Lower lobe of right lung (tissue), 2 donors: ENCODE data around the gene TMPRSS13. TPM values are rescaled to one million over a fixed set of nuclear protein-coding genes. Genes with fewer than 3 reads are reported as not detected.
"Not testable (repeated sequence)": the region's sequence is repeated elsewhere in the genome, so short reads cannot be mapped to it uniquely, and the experiment has no call there.

Experiments used
- ATAC-seq, 2 donors: fragments of 200-7000 bp; cut with Tn5 transposase; one replicate each; pipeline ENCODE4 v1.9.1; 2020 to 2022; ENCODE audit warnings: mild to moderate bottlenecking in 2 of 2, moderate library complexity in 2 of 2
- DNase-seq: peaks from one replicate; pipeline ENCODE4 v3.0.0-alpha.2; 2020
- H3K27ac ChIP-seq: fragments of 200-600 bp; one replicate; pipeline ENCODE4 v1.8.0; 2022
- H3K27me3 ChIP-seq: fragments of 200-600 bp; one replicate; pipeline ENCODE4 v1.8.0; 2022; ENCODE audit warnings: low read depth
- H3K36me3 ChIP-seq: fragments of 200-600 bp; one replicate; pipeline ENCODE4 v1.8.0; 2022; ENCODE audit warnings: mild to moderate bottlenecking
- H3K4me1 ChIP-seq: fragments of 200-600 bp; one replicate; pipeline ENCODE4 v1.8.0; 2022
- H3K4me3 ChIP-seq: fragments of 200-600 bp; one replicate; pipeline ENCODE4 v1.8.0; 2022; ENCODE audit warnings: mild to moderate bottlenecking
- H3K9me3 ChIP-seq: fragments of 200-600 bp; one replicate; pipeline ENCODE4 v1.8.0; 2022
- intact Hi-C: fragments of 100-400 bp; cut with DNase I; formaldehyde crosslinking; loops from one replicate; pipeline ENCODE4 v1.11.0; 2022
- long read RNA-seq: library from polyadenylated mRNA; unstranded; transcript quantifications from one replicate; pipeline ENCODE4 v2.0.0, GENCODE V29; 2021
- total RNA-seq: library from RNA; stranded (reverse); fragmentation: NEBNext Ultra II Directional; extraction: Animal tissue kit (Norgen Biotek cat#: 25700); gene quantifications from one replicate; pipeline ENCODE4 v1.2.1, GENCODE V29; 2021
- TF ChIP-seq, protein P1 (sequence below): fragments of 200-600 bp; IDR thresholded peaks from one replicate; pipeline ENCODE4 v1.8.0; 2022; ENCODE audit warnings: antibody characterized with exemption, mild to moderate bottlenecking
- donor health status: DM: no; HTN: yes; CAD: no; lungs with severe emphysema.

The TMPRSS13 gene
- total RNA-seq, result 7.0 TPM
- long read RNA-seq, partial matches to known transcripts, result 0 of 6 reads
- long read RNA-seq, other reads (novel, unspliced or antisense), result 2 of 6 reads

DNA sequence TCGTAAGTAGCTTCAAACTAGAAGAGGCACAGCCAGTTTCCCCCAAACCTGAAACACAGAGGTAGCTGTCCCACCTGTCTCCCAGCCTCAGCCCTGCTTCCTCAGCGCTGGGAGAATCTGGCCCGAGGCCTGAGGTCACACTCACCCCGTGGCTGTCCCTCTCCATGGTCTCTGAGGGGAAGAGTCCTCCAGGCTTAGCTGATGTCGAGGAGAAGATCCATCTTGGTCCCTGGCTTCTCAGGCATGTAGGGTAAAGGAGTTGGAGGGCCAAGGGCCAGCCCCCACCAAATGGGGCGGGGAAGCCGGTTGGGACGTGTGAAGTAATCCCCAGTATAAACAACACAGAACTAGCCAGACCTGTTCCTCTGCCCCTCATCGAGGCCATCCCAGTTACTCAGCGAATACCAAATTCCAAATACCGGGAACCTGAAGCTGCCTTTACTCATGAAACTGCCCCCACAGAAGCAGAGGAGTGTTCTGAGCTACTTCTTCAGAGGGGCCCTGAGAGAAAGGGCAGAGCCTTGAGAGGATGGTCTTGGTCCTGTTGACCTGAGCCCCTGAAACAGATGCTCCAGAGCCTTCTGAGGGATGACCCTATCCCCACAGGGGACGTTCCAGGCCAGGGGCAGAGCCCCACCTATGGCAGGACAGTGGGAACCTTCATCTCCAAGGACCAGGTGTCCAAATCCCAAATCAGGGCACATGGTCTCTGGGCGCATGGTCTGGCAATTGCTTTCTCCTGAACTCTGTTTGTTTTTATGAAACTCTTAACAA, at the start of gene TMPRSS13:
TMPRSS13 (minus strand) TSS at position 261 of the 774 bp plus-strand sequence; CDS start at position 166, 95 bp downstream.
- Histone ChIP-seq H3K9me3 (no peaks in the 10 kb centered on the region), H3K4me1 (peaks cover 19% of the 10 kb centered on the region), H3K27ac (peak within 1 kb of the TSS; percentile 61), H3K36me3 (no peaks in the 10 kb centered on the region), H3K4me3 (peak within 1 kb of the TSS; percentile 36), H3K27me3 (no peaks in the 10 kb centered on the region)
- TF ChIP-seq, protein P1, sequence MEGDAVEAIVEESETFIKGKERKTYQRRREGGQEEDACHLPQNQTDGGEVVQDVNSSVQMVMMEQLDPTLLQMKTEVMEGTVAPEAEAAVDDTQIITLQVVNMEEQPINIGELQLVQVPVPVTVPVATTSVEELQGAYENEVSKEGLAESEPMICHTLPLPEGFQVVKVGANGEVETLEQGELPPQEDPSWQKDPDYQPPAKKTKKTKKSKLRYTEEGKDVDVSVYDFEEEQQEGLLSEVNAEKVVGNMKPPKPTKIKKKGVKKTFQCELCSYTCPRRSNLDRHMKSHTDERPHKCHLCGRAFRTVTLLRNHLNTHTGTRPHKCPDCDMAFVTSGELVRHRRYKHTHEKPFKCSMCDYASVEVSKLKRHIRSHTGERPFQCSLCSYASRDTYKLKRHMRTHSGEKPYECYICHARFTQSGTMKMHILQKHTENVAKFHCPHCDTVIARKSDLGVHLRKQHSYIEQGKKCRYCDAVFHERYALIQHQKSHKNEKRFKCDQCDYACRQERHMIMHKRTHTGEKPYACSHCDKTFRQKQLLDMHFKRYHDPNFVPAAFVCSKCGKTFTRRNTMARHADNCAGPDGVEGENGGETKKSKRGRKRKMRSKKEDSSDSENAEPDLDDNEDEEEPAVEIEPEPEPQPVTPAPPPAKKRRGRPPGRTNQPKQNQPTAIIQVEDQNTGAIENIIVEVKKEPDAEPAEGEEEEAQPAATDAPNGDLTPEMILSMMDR, result no peak
- ATAC-seq, result peak; percentile 92 to 95
- intact Hi-C loops, result no loop called here
- DNase-seq, result peak; percentile 83

DNA sequence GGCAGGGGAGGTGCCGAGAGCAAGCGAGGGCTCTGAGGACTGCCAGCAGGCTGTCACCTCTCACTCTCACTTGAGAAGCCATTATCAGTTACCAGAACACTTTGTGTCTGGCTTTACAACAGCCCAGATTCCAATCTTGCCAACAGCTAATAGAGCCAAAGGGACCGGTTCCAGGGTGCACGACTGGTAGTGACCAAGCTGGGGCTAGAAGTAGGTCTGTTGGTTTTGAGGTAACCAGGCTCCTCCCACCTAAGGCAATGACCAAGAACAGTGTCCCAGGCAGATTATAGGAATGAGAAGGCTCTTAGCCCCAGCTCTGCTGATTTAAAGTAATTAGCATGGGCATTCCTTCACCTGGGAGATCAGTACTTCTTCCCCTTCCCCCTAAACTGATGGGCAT, 49.8 kb upstream of the TMPRSS13 start:
- H3K4me1 ChIP-seq, result peaks cover 26% of the 10 kb centered on the region
- H3K9me3 ChIP-seq, result no peaks in the 10 kb centered on the region
- TF ChIP-seq, protein P1, result no peak
- peak overlapping the region; percentile 60 for H3K27ac ChIP-seq
- no peak for ATAC-seq
- no peaks in the 10 kb centered on the region for H3K36me3 ChIP-seq
- no peak overlapping the region for H3K4me3 ChIP-seq
- no peak for DNase-seq
- intact Hi-C loops, result no loop called here
- H3K27me3 ChIP-seq, result no peaks in the 10 kb centered on the region

DNA sequence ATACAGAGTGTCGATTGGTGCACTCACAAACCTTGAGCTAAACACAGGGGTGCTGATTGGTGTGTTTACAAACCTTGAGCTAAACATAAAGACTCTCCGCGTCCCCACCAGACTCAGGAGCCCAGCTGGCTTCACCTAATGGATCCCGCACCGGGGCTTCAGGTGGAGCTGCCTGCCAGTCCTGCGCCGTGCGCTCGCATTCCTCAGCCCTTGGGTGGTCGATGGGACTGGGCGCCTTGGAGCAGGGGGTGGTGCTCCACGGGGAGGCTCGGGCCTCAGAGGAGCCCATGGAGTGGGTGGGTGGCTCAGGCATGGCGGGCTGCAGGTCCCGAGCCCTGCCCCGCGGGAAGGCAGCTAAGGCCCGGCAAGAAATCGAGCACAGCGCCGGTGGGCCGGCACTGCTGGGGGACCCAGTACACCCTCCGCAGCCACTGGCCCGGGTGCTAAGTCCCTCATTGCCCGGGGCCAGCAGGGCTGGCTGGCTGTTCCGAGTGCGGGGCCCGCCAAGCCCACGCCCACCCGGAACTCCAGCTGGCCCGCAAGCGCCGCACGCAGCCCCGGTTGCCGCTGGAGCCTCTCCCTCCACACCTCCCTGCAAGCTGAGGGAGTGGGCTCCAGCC, 49.2 kb upstream of the TMPRSS13 start:
- intact Hi-C loops, H3K36me3 ChIP-seq, H3K27ac ChIP-seq, ATAC-seq, H3K27me3 ChIP-seq, H3K9me3 ChIP-seq, H3K4me3 ChIP-seq, DNase-seq: not testable (repeated sequence)
- H3K4me1 ChIP-seq, result peaks cover 31% of the 10 kb centered on the region

DNA sequence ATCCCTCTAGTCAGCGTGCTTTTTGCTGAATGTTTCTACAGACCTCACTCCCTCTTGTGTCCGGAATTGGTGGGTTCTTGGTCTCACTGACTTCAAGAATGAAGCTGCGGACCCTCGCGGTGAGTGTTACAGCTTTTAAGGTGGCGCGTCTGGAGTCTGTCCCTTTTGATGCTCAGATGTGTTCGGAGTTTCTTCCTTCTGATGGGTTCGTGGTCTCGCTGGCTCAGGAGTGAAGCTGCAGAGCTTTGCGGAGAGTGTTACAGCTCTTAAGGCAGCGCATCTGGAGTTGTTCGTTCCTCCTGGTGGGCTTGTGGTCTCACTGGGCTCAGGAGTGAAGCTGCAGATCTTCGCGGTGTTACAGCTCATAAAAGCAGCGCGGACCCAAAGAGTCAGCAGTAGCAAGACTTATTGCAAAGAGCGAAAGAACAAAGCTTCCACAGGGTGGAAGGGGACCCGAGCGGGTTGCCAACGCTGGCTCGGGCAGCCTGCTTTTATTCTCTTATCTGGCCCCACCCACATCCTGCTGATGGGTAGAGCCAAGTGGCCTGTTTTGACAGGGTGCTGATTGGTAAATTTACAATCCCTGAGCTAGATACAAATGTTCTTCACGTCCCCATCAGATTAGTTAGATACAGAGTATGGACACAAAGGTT, 48.5 kb upstream of the TMPRSS13 start:
- DNase-seq, ATAC-seq, H3K9me3 ChIP-seq, intact Hi-C loops, H3K36me3 ChIP-seq, H3K27ac ChIP-seq, H3K27me3 ChIP-seq, H3K4me3 ChIP-seq: not testable (repeated sequence)
- peaks cover 37% of the 10 kb centered on the region for H3K4me1 ChIP-seq

DNA sequence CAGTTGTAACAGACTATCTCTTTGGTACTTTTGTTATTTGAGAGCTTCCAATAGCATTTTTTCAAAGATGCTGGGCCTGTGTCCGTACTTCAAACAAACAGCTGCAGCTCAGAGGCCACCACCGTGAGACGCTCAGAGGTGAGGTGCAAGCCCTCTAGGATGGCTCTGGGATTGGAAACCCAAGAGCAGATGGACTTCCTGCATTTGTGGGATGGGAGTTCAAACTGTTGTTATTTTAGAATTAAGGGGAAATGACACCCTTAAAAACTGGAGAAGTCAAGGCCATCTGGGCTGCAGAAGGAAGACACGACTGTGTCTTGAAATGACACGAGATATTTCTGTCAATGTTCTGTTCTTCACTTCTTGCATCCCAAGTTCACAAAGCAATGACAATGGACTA, 47.8 kb upstream of the TMPRSS13 start:
- peaks cover 44% of the 10 kb centered on the region for H3K4me1 ChIP-seq
- peak overlapping the region; percentile 31 for H3K27ac ChIP-seq
- H3K4me3 ChIP-seq, result no peak overlapping the region
- ATAC-seq (no peak), DNase-seq (no peak)
- TF ChIP-seq, protein P1, result no peak
- H3K9me3 ChIP-seq, result no peaks in the 10 kb centered on the region
- intact Hi-C loops, result no loop called here
- no peaks in the 10 kb centered on the region for H3K27me3 ChIP-seq
- no peaks in the 10 kb centered on the region for H3K36me3 ChIP-seq

DNA sequence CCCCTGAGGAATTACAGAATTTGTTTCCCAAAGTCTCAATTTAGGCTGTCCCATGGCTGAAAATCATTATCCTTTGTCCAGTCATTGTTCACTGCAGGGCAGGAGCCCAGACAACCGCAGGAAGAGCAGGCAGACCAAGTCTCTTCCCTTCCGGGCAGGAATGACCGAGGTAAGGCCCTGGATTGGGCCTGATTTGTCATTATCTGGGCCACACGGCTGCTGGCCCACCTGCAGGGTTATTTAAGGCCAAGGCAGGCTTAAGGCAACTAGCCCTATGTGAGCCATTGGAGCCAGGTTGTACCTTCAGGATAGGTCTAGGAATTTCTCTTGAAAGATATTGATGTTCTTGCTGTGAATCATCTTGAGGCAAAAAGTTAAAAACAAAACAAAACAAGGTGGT, 47.2 kb upstream of the TMPRSS13 start:
- Histone ChIP-seq H3K9me3 (no peaks in the 10 kb centered on the region), H3K4me3 (no peak overlapping the region), H3K27me3 (no peaks in the 10 kb centered on the region), H3K27ac (peak overlapping the region; percentile 31), H3K4me1 (peaks cover 48% of the 10 kb centered on the region), H3K36me3 (no peaks in the 10 kb centered on the region)
- ATAC-seq (no peak), DNase-seq (no peak)
- intact Hi-C loops, result no loop called here
- TF ChIP-seq, protein P1, result no peak
